CD4-positive, alpha-beta T cell treated with Interleukin-4 for 4 hours (primary cell): Measurements from ENCODE around the gene CCDC185.
A peak's percentile ranks its signal among the peaks of the same experiment; 100 is the strongest.

Source experiments
- DNase-seq: peaks from one replicate; pipeline ENCODE4 v3.0.0-alpha.2; 2020

Gene CCDC185

GRCh38 chr1:223393275-223394214, at the start of gene CCDC185:
Gene CCDC185, plus strand, starts transcription at chr1:223393415. Its CDS starts 61 bp downstream, at chr1:223393476.
- no peak for DNase-seq

- no peak for DNase-seq
Measured at GRCh38 chr1:223343692-223344091, 49.5 kb upstream of the CCDC185 start.

GRCh38 chr1:223344491-223344890, 48.7 kb upstream of the CCDC185 start:
- no peak for DNase-seq

- DNase-seq: no peak
Measured at GRCh38 chr1:223345720-223346119, 47.5 kb upstream of the CCDC185 start.

- DNase-seq: no peak
Measured at GRCh38 chr1:223346311-223346710, 46.9 kb upstream of the CCDC185 start.

GRCh38 chr1:223347583-223347982, 45.6 kb upstream of the CCDC185 start:
- DNase-seq: no peak

GRCh38 chr1:223348439-223348838, 44.8 kb upstream of the CCDC185 start:
- DNase-seq: no peak

- DNase-seq: no peak
Measured at GRCh38 chr1:223349241-223349640, 44.0 kb upstream of the CCDC185 start.

- no peak for DNase-seq
Measured at GRCh38 chr1:223350361-223350908, 42.8 kb upstream of the CCDC185 start.

GRCh38 chr1:223352944-223353343, 40.3 kb upstream of the CCDC185 start:
- DNase-seq: no peak

GRCh38 chr1:223353939-223354338, 39.3 kb upstream of the CCDC185 start:
- DNase-seq: no peak

- no peak for DNase-seq
Measured at GRCh38 chr1:223355699-223356098, 37.5 kb upstream of the CCDC185 start.

- DNase-seq: no peak
Measured at GRCh38 chr1:223358826-223359225, 34.4 kb upstream of the CCDC185 start.

GRCh38 chr1:223363057-223363855, 30.0 kb upstream of the CCDC185 start:
- DNase-seq: no peak

GRCh38 chr1:223363856-223364684, 29.1 kb upstream of the CCDC185 start, which contains the start of gene SUSD4:
Gene SUSD4, minus strand, starts transcription at chr1:223364176. Its CDS starts 751 bp downstream, at chr1:223363425.
- DNase-seq: peak; percentile 60

GRCh38 chr1:223364685-223365382, 28.4 kb upstream of the CCDC185 start:
- no peak for DNase-seq

GRCh38 chr1:223374064-223374610, 19.1 kb upstream of the CCDC185 start:
- DNase-seq: no peak

- DNase-seq: no peak
Measured at GRCh38 chr1:223378754-223379153, 14.5 kb upstream of the CCDC185 start.

GRCh38 chr1:223386013-223386412, 7.2 kb upstream of the CCDC185 start:
- DNase-seq: no peak

- DNase-seq: no peak
Measured at GRCh38 chr1:223390618-223391017, 2.6 kb upstream of the CCDC185 start.

GRCh38 chr1:223394242-223394641, 1.0 kb downstream of the CCDC185 start:
- no peak for DNase-seq
